Stimulated activated naive CD8-positive, alpha-beta T cell treated with anti-CD3 and anti-CD28 coated beads, Interleukin-15, Interleukin-2, amounts not matched to agents 100 ng/mL and 50 ng/mL, for 24 hours (primary cell): ENCODE measurements around the gene CCDC106.
A peak's percentile ranks its signal among the peaks of the same experiment; 100 is the strongest.

Experiments used
- H3K27ac Mint-ChIP-seq: one replicate; pipeline ENCODE4 v1.8.0; 2021; ENCODE audit warnings: mild to moderate bottlenecking, mixed read lengths
- H3K27me3 Mint-ChIP-seq: one replicate; pipeline ENCODE4 v1.8.0; 2021; ENCODE audit warnings: mixed read lengths
- H3K36me3 Mint-ChIP-seq: one replicate; pipeline ENCODE4 v1.8.0; 2021; ENCODE audit warnings: low read depth, mixed read lengths
- H3K4me1 Mint-ChIP-seq: one replicate; pipeline ENCODE4 v1.8.0; 2021; ENCODE audit warnings: low read depth, mixed read lengths
- H3K4me3 Mint-ChIP-seq: one replicate; pipeline ENCODE4 v1.8.0; 2021; ENCODE audit warnings: mild to moderate bottlenecking, mixed read lengths
- H3K9me3 Mint-ChIP-seq: one replicate; pipeline ENCODE4 v1.8.0; 2021; ENCODE audit warnings: mixed read lengths

The CCDC106 gene

DNA sequence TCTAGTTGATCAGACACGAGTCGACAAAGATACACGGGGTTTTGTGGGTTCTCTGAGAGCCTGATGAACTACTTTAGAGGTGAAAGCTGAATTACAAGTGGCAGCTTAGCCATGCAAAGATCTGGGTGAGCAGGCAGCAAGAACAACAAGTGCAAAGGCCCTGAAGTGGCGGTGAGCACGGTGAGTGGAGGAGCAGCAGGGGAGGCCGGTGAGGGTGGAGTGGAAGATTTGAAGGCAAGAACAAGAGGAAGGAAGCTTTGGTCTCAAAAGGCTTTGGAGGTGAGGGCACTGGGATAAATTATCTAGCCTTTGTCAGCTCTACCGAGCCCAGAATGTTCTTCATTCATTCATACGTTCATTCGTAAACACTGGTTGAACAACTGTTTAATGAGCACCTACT, 41.2 kb upstream of the CCDC106 start:
- H3K4me3 Mint-ChIP-seq = peak overlapping the region; percentile 95
- no peaks in the 10 kb centered on the region for H3K9me3 Mint-ChIP-seq
- no peaks in the 10 kb centered on the region for H3K27me3 Mint-ChIP-seq
- H3K4me1 Mint-ChIP-seq = peaks cover 64% of the 10 kb centered on the region
- H3K27ac Mint-ChIP-seq = peak overlapping the region; percentile 98
- H3K36me3 Mint-ChIP-seq = peaks cover 36% of the 10 kb centered on the region

GRCh38 chr19:55609326-55609725, 38.7 kb upstream of the CCDC106 start:
- Mint-ChIP-seq H3K36me3 (peaks cover 41% of the 10 kb centered on the region), H3K9me3 (no peaks in the 10 kb centered on the region), H3K4me1 (peaks cover 67% of the 10 kb centered on the region), H3K27ac (no peak overlapping the region), H3K27me3 (no peaks in the 10 kb centered on the region), H3K4me3 (no peak overlapping the region)

GRCh38 chr19:55611300-55611982, 36.6 kb upstream of the CCDC106 start:
- Mint-ChIP-seq H3K9me3 (no peaks in the 10 kb centered on the region), H3K4me3 (no peak overlapping the region), H3K27ac (peak overlapping the region; percentile 26), H3K36me3 (peaks cover 39% of the 10 kb centered on the region), H3K27me3 (no peaks in the 10 kb centered on the region), H3K4me1 (peaks cover 55% of the 10 kb centered on the region)

DNA sequence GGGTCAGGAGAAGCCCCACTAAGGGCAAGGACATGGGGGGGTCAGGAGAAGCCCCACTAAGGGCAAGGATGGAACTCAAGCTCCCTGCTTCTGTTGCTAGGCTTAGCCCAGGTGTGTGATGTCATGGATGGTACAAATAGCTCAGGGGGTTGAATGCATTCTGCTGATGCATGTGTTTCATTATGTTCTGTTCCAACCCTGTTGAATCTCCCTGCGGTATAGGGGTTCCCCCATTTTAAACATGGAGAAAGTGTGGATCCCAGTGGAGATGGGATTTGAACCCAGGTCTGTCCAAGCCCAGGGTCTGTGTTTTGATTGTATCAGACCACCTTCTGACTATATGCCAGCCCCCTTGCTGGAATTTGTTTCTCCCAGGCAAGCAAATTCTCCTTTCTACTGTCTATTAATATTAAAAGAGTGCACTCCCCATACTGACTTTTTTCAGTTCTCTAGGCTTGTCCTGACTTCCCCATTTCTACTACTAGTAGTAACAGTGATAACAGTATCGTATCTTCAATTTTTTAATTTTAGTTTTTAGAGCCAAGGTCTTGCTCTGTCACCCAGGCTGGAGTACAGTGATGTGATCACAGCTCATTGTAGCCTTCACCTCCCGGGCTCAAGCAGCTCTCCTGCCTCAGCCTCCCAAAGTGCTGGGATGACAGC, 35.9 kb upstream of the CCDC106 start:
- Mint-ChIP-seq H3K27ac (peak overlapping the region; percentile 26), H3K4me3 (no peak overlapping the region), H3K9me3 (no peaks in the 10 kb centered on the region), H3K36me3 (peaks cover 37% of the 10 kb centered on the region), H3K4me1 (peaks cover 48% of the 10 kb centered on the region), H3K27me3 (no peaks in the 10 kb centered on the region)

DNA sequence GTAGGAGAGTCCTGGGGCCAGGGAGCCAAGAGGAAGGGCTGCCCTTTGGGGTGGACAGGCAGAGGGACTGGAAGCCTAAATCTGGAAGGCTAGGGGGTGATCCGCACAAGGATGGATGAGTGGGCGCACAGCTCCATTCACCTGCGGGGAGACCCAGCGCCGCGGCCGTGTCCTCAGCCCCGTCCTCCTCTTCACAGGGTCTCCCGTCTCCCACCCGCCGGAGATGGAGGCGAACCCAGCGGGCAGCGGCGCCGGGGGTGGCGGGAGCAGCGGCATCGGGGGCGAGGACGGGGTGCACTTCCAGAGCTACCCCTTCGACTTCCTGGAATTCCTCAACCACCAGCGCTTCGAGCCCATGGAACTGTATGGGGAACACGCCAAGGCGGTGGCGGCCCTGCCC, 34.6 kb upstream of the CCDC106 start:
- Mint-ChIP-seq H3K9me3 (no peaks in the 10 kb centered on the region), H3K27ac (no peak overlapping the region), H3K27me3 (no peaks in the 10 kb centered on the region), H3K4me3 (no peak overlapping the region), H3K4me1 (peaks cover 37% of the 10 kb centered on the region), H3K36me3 (peaks cover 34% of the 10 kb centered on the region)

DNA sequence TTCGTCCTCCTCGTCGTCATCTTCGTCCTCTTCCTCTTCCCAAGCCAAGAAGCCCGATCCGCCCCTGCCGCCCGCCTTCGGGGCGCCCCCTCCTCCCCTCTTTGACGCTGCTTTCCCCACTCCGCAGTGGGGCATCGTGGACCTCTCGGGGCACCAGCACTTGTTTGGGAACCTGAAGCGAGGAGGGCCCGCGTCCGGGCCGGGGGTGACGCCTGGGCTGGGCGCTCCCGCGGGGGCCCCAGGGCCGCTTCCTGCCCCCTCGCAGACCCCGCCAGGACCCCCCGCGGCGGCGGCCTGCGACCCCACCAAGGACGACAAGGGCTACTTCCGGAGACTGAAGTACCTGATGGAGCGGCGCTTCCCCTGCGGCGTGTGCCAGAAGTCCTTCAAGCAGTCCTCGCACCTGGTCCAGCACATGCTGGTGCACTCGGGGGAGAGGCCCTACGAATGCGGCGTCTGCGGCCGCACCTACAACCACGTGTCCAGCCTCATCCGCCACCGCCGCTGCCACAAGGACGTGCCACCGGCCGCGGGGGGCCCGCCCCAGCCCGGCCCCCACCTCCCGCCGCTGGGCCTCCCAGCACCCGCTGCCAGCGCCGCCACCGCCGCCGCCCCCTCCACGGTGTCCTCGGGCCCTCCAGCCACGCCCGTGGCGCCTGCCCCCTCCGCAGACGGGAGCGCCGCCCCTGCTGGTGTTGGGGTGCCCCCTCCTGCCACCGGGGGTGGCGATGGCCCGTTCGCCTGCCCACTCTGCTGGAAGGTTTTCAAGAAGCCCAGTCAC, 33.9 kb upstream of the CCDC106 start:
- Mint-ChIP-seq H3K27me3 (no peaks in the 10 kb centered on the region), H3K4me1 (peaks cover 31% of the 10 kb centered on the region), H3K36me3 (peaks cover 28% of the 10 kb centered on the region), H3K9me3 (no peaks in the 10 kb centered on the region), H3K4me3 (no peak overlapping the region), H3K27ac (no peak overlapping the region)

GRCh38 chr19:55614711-55615542, 33.1 kb upstream of the CCDC106 start:
- peaks cover 30% of the 10 kb centered on the region for H3K36me3 Mint-ChIP-seq
- H3K27me3 Mint-ChIP-seq = no peaks in the 10 kb centered on the region
- peaks cover 34% of the 10 kb centered on the region for H3K4me1 Mint-ChIP-seq
- no peaks in the 10 kb centered on the region for H3K9me3 Mint-ChIP-seq
- no peak overlapping the region for H3K27ac Mint-ChIP-seq
- H3K4me3 Mint-ChIP-seq = no peak overlapping the region

DNA sequence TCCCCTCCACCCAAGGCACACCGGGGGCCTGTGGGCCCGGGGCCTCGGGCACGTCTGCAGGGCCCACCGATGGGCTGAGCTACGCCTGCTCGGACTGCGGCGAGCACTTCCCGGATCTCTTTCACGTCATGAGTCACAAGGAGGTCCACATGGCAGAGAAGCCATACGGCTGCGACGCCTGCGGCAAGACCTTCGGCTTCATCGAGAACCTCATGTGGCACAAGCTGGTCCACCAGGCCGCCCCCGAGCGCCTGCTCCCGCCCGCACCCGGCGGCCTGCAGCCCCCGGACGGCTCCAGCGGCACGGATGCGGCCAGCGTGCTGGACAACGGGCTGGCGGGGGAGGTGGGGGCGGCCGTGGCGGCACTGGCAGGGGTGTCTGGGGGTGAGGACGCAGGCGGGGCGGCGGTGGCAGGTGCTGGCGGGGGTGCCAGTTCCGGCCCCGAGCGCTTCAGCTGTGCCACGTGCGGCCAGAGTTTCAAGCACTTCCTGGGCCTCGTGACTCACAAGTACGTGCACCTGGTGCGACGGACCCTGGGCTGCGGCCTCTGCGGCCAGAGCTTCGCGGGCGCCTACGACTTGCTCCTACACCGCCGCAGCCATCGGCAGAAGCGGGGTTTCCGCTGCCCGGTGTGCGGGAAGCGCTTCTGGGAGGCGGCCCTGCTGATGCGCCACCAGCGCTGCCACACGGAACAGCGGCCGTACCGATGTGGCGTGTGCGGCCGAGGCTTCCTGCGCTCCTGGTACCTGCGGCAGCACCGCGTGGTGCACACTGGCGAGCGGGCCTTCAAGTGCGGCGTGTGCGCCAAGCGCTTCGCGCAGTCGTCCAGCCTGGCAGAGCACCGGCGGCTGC, 32.2 kb upstream of the CCDC106 start:
- no peak overlapping the region for H3K4me3 Mint-ChIP-seq
- H3K4me1 Mint-ChIP-seq = peaks cover 36% of the 10 kb centered on the region
- no peaks in the 10 kb centered on the region for H3K9me3 Mint-ChIP-seq

DNA sequence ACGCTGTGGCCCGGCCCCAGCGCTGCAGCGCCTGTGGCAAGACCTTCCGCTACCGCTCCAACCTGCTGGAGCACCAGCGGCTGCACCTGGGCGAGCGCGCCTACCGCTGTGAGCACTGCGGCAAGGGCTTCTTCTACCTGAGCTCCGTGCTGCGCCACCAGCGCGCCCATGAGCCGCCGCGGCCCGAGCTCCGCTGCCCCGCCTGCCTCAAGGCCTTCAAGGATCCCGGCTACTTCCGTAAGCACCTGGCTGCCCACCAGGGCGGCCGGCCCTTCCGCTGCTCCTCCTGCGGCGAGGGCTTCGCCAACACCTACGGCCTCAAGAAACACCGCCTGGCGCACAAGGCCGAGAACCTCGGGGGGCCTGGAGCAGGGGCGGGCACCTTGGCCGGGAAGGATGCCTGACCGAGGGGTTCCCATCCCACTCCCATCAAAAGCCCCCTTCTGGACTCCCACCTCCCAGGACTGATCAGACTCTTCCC, 31.6 kb upstream of the CCDC106 start:
- Mint-ChIP-seq H3K4me1 (peaks cover 35% of the 10 kb centered on the region), H3K4me3 (no peak overlapping the region), H3K9me3 (no peaks in the 10 kb centered on the region), H3K27me3 (no peaks in the 10 kb centered on the region), H3K27ac (no peak overlapping the region), H3K36me3 (peaks cover 38% of the 10 kb centered on the region)

More for the DNA sequence above, 32.2 kb upstream of the CCDC106 start:
- Mint-ChIP-seq H3K36me3 (peaks cover 36% of the 10 kb centered on the region), H3K27me3 (no peaks in the 10 kb centered on the region), H3K27ac (no peak overlapping the region)

- H3K4me1 Mint-ChIP-seq = peaks cover 25% of the 10 kb centered on the region
- H3K4me3 Mint-ChIP-seq = no peak overlapping the region
- H3K9me3 Mint-ChIP-seq = no peaks in the 10 kb centered on the region
- H3K27me3 Mint-ChIP-seq = no peaks in the 10 kb centered on the region
- peaks cover 38% of the 10 kb centered on the region for H3K36me3 Mint-ChIP-seq
- H3K27ac Mint-ChIP-seq = peak overlapping the region; percentile 26
Measured at GRCh38 chr19:55617426-55617825, 30.6 kb upstream of the CCDC106 start.

DNA sequence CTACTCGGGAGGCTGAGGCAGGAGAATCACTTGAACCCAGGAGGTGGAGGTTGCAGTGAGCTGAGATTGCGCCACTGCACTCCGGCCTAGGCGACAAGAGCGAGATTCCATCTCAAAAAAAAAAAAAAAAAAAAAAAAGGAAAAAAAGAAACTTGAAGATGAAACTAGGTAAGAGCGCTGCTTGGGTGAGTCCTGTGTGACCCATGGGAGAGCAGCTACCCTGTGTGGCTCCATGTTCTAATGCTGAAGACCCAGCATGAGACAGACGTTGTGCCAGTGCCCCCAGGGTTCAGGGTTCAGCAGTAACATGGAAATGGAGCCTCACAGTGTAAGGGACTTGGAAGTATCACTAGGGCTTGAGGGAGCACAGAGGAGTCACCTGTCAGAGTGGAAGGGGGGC, 29.6 kb upstream of the CCDC106 start:
- Mint-ChIP-seq H3K9me3 (no peaks in the 10 kb centered on the region), H3K4me1 (peaks cover 24% of the 10 kb centered on the region), H3K36me3 (peaks cover 29% of the 10 kb centered on the region), H3K4me3 (no peak overlapping the region), H3K27me3 (no peaks in the 10 kb centered on the region), H3K27ac (no peak overlapping the region)

DNA sequence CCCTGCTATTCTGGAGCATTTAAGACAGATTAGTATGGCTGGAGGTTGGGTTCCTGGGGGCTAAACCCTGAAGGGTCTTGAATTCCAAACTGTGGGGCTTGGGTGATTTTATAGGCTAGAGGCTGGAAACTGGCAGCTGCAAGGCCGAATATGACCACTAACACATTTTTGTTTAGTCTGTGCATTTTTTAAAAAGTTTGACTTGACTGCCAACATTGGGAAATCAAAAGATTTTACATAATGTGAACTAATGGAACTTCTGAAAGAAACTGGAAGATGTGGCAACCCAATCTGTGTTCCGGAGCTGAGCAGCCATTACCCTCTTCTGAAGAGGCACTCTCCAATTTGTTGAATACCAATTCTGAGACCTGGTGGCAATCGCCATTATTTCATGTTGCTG, 28.7 kb upstream of the CCDC106 start:
- no peak overlapping the region for H3K4me3 Mint-ChIP-seq
- no peaks in the 10 kb centered on the region for H3K27me3 Mint-ChIP-seq
- H3K9me3 Mint-ChIP-seq = no peaks in the 10 kb centered on the region
- peak overlapping the region; percentile 19 for H3K27ac Mint-ChIP-seq
- H3K4me1 Mint-ChIP-seq = peaks cover 31% of the 10 kb centered on the region
- peaks cover 29% of the 10 kb centered on the region for H3K36me3 Mint-ChIP-seq

GRCh38 chr19:55620410-55621204, 27.4 kb upstream of the CCDC106 start:
- peaks cover 40% of the 10 kb centered on the region for H3K4me1 Mint-ChIP-seq
- H3K9me3 Mint-ChIP-seq = no peaks in the 10 kb centered on the region
- peak overlapping the region; percentile 23 for H3K4me3 Mint-ChIP-seq
- H3K27ac Mint-ChIP-seq = peak overlapping the region; percentile 29
- peaks cover 29% of the 10 kb centered on the region for H3K36me3 Mint-ChIP-seq
- H3K27me3 Mint-ChIP-seq = peaks cover 3% of the 10 kb centered on the region
